H1 (cell line): ENCODE results near the gene MTX1. TPM values are rescaled to one million over a fixed set of nuclear protein-coding genes. Genes with fewer than 3 reads are reported as not detected.

Source experiments
- polyA plus RNA-seq, 7 experiments: library from polyadenylated mRNA; depleted of rRNA in 3 of 7; stranded (reverse) in 5 of 7; unstranded in 2 of 7; fragments of >200 nt in 5 of 7; fragments of 200-250 nt in 2 of 7; gene quantifications; 1 replicate in 5 of 7; 2 replicates in 1 of 7; 4 replicates in 1 of 7; pipeline versions ENCODE4 v1.2.1 to v1.2.3, GENCODE V29; 2011 to 2013; ENCODE audit warnings: missing spikeins in 2 of 7, mixed read lengths in 2 of 7
- total RNA-seq: library from RNA; stranded (reverse); fragmentation: NEBNext Ultra II Directional; extraction: Animal tissue kit (Norgen Biotek cat#: 25700); gene quantifications from 2 replicates; pipeline ENCODE4 v1.2.1, GENCODE V29; 2021
- TF ChIP-seq, protein P1 (sequence below): fragments of 300-600 bp; sonication (generic); IDR thresholded peaks from 2 replicates; pipeline ENCODE4 v1.7.1; 2012; ENCODE audit warnings: low read length, moderate library complexity, mild to moderate bottlenecking, inconsistent platforms; ENCODE audit not compliant: insufficient replicate concordance

Gene MTX1
- total and polyA plus RNA-seq, 2 of the 8 experiments (the other 6 are each of a cell fraction or from before 2014, with no cell fraction given), result 47.9 to 131 TPM

DNA sequence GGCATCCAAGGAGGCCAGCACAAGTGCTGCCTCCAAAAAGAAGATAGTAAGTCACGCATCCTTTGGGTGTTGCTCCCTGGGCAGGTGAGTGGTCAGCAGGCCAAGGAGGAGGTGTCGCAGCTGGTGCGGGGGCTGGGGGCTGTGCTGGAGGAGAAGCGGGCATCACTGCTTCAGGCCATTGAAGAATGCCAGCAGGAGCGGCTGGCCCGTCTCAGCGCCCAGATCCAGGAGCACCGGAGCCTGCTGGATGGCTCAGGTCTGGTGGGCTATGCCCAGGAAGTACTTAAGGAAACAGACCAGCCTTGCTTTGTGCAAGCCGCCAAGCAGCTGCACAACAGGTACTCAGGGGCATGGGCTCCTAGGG is 30.6 kb upstream of the MTX1 start (continued):
- TF ChIP-seq, protein P1, sequence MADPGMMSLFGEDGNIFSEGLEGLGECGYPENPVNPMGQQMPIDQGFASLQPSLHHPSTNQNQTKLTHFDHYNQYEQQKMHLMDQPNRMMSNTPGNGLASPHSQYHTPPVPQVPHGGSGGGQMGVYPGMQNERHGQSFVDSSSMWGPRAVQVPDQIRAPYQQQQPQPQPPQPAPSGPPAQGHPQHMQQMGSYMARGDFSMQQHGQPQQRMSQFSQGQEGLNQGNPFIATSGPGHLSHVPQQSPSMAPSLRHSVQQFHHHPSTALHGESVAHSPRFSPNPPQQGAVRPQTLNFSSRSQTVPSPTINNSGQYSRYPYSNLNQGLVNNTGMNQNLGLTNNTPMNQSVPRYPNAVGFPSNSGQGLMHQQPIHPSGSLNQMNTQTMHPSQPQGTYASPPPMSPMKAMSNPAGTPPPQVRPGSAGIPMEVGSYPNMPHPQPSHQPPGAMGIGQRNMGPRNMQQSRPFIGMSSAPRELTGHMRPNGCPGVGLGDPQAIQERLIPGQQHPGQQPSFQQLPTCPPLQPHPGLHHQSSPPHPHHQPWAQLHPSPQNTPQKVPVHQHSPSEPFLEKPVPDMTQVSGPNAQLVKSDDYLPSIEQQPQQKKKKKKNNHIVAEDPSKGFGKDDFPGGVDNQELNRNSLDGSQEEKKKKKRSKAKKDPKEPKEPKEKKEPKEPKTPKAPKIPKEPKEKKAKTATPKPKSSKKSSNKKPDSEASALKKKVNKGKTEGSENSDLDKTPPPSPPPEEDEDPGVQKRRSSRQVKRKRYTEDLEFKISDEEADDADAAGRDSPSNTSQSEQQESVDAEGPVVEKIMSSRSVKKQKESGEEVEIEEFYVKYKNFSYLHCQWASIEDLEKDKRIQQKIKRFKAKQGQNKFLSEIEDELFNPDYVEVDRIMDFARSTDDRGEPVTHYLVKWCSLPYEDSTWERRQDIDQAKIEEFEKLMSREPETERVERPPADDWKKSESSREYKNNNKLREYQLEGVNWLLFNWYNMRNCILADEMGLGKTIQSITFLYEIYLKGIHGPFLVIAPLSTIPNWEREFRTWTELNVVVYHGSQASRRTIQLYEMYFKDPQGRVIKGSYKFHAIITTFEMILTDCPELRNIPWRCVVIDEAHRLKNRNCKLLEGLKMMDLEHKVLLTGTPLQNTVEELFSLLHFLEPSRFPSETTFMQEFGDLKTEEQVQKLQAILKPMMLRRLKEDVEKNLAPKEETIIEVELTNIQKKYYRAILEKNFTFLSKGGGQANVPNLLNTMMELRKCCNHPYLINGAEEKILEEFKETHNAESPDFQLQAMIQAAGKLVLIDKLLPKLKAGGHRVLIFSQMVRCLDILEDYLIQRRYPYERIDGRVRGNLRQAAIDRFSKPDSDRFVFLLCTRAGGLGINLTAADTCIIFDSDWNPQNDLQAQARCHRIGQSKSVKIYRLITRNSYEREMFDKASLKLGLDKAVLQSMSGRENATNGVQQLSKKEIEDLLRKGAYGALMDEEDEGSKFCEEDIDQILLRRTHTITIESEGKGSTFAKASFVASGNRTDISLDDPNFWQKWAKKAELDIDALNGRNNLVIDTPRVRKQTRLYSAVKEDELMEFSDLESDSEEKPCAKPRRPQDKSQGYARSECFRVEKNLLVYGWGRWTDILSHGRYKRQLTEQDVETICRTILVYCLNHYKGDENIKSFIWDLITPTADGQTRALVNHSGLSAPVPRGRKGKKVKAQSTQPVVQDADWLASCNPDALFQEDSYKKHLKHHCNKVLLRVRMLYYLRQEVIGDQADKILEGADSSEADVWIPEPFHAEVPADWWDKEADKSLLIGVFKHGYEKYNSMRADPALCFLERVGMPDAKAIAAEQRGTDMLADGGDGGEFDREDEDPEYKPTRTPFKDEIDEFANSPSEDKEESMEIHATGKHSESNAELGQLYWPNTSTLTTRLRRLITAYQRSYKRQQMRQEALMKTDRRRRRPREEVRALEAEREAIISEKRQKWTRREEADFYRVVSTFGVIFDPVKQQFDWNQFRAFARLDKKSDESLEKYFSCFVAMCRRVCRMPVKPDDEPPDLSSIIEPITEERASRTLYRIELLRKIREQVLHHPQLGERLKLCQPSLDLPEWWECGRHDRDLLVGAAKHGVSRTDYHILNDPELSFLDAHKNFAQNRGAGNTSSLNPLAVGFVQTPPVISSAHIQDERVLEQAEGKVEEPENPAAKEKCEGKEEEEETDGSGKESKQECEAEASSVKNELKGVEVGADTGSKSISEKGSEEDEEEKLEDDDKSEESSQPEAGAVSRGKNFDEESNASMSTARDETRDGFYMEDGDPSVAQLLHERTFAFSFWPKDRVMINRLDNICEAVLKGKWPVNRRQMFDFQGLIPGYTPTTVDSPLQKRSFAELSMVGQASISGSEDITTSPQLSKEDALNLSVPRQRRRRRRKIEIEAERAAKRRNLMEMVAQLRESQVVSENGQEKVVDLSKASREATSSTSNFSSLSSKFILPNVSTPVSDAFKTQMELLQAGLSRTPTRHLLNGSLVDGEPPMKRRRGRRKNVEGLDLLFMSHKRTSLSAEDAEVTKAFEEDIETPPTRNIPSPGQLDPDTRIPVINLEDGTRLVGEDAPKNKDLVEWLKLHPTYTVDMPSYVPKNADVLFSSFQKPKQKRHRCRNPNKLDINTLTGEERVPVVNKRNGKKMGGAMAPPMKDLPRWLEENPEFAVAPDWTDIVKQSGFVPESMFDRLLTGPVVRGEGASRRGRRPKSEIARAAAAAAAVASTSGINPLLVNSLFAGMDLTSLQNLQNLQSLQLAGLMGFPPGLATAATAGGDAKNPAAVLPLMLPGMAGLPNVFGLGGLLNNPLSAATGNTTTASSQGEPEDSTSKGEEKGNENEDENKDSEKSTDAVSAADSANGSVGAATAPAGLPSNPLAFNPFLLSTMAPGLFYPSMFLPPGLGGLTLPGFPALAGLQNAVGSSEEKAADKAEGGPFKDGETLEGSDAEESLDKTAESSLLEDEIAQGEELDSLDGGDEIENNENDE, result no peak
